ENCODE results near the gene ZNF385B.

ZNF385B gene

DNA sequence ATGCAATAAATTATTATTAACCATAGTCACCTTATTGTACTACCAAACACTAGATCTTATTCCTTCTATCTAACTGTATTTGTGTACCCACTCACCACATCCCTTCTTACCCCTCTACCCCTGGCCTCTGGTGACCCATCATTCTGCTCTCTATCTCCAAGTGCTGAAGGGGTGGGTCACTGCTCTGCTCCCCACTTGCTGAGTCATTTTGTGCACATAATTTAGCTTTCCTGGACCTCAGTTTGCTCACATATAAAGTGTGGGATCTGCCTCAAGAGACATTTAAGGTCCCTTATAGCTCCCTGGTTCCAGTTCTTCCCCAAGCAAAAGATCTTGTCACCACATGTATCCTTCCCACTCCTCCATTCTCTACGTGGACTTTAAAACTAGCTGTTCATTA is 169.4 kb downstream of the ZNF385B start:
- in situ Hi-C loops (cut with HindIII; ENCODE audit: low sequenced_read_pairs), result no loop called here
- no peak overlapping the region for H3K4me3 ChIP-seq (ENCODE audit: low read depth, low read length)
- DNase-seq (ENCODE audit: low read depth, low spot score), result no peak
- no peak for TF ChIP-seq CTCF (IDR thresholded peaks at IDR 0.05; ENCODE audit: low read depth, low read length)

DNA sequence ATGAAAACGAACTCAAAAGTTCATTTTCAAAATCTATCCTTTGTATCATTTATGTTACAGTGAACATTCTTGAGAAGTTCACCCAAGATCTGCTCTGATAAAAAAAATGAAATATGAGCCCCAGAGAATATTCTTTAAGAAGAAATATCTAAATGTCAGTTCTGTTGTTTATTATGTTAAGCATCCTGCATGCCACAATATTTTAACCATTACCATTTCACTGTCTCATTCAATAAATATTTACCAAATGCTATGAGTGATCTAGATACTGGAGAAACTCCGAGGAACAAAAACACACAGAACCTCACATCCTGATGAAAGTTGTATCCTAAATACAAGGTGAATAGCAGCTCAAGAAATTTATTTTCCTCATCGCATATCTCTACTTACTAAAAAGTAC is 170.2 kb downstream of the ZNF385B start:
- DNase-seq (ENCODE audit: low read depth, low spot score), result no peak
- no peak overlapping the region for H3K4me3 ChIP-seq (ENCODE audit: low read depth, low read length)
- in situ Hi-C loops (cut with HindIII; ENCODE audit: low sequenced_read_pairs), result no loop called here
- no peak for TF ChIP-seq CTCF (IDR thresholded peaks at IDR 0.05; ENCODE audit: low read depth, low read length)

GRCh38 chr2:179686718-179687342 is 174.6 kb downstream of the ZNF385B start:
- in situ Hi-C loops (cut with HindIII; ENCODE audit: low sequenced_read_pairs), result no loop called here
- no peak for TF ChIP-seq CTCF (IDR thresholded peaks at IDR 0.05; ENCODE audit: low read depth, low read length)
- no peak overlapping the region for H3K4me3 ChIP-seq (ENCODE audit: low read depth, low read length)
- no peak for DNase-seq (ENCODE audit: low read depth, low spot score)

GRCh38 chr2:179686069-179686468 is 175.3 kb downstream of the ZNF385B start:
- no peak for TF ChIP-seq CTCF (IDR thresholded peaks at IDR 0.05; ENCODE audit: low read depth, low read length)
- H3K4me3 ChIP-seq (ENCODE audit: low read depth, low read length), result no peak overlapping the region
- in situ Hi-C loops (cut with HindIII; ENCODE audit: low sequenced_read_pairs), result no loop called here
- no peak for DNase-seq (ENCODE audit: low read depth, low spot score)

DNA sequence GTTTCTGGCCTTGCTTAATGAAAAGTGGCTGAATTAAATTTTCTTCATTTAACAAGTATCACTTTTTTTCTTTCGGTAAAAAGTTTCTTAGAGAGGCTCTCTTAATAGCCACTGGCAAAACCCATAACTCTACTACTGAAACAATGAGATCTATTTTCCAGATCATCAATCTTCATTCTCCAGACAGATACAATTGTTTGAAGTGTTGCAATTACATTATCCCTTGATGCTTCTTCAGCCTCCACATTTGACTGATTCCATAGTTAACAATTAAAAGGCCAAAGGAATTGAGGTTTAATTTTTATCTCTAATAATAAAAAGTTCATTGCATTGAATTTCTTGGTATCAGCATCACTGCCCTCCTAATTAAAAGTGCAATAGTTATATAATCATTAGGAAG is 176.3 kb downstream of the ZNF385B start:
- no peak overlapping the region for H3K4me3 ChIP-seq (ENCODE audit: low read depth, low read length)
- DNase-seq (ENCODE audit: low read depth, low spot score), result no peak
- TF ChIP-seq CTCF (IDR thresholded peaks at IDR 0.05; ENCODE audit: low read depth, low read length), result no peak
- in situ Hi-C loops (cut with HindIII; ENCODE audit: low sequenced_read_pairs), result no loop called here

- TF ChIP-seq CTCF (IDR thresholded peaks at IDR 0.05; ENCODE audit: low read depth, low read length), result no peak
- DNase-seq (ENCODE audit: low read depth, low spot score), result no peak
- H3K4me3 ChIP-seq (ENCODE audit: low read depth, low read length), result no peak overlapping the region
- in situ Hi-C loops (cut with HindIII; ENCODE audit: low sequenced_read_pairs), result no loop called here
Measured at GRCh38 chr2:179682756-179683155, 178.7 kb downstream of the ZNF385B start.

All from astrocyte of the spinal cord (primary cell).